Breast epithelium (tissue), 4 donors: ENCODE data around the gene CEP250. TPM values are rescaled to one million over a fixed set of nuclear protein-coding genes. Genes with fewer than 3 reads are reported as not detected.
A peak's percentile ranks its signal among the peaks of the same experiment; 100 is the strongest.

Experiments
- DNase-seq, 2 donors: peaks; one replicate each; pipeline ENCODE4 v3.0.0-alpha.2; 2019; ENCODE audit warnings: low spot score in 2 of 2
- H3K27ac ChIP-seq, 2 donors: fragments of 200-600 bp; sonication (generic) in 1 of 2; one replicate each; pipeline ENCODE4 v1.5.1; 2016 to 2019; ENCODE audit warnings: mild to moderate bottlenecking in 1 of 2
- H3K27me3 ChIP-seq, 2 donors: fragments of 200-600 bp; sonication (generic) in 1 of 2; one replicate each; pipeline versions ENCODE4 v1.5.1 to v1.6.0; 2017 to 2019; ENCODE audit warnings: control low read depth in 1 of 2, mild to moderate bottlenecking in 1 of 2
- H3K36me3 ChIP-seq: fragments of 200-600 bp; one replicate; pipeline ENCODE4 v1.5.1; 2019
- H3K4me1 ChIP-seq, 2 donors: fragments of 200-600 bp; sonication (generic); one replicate each; pipeline ENCODE4 v1.5.1; 2016 to 2019; ENCODE audit warnings: control low read depth in 1 of 2
- H3K4me3 ChIP-seq, 3 donors: fragments of 200-600 bp; sonication (generic); 1 replicate in 2 of 3; 2 replicates in 1 of 3; pipeline ENCODE4 v1.5.1; 2016 to 2019; ENCODE audit warnings: mild to moderate bottlenecking in 3 of 3, moderate library complexity in 2 of 3
- H3K9me3 ChIP-seq, 2 donors: fragments of 200-600 bp; sonication (generic) in 1 of 2; one replicate each; pipeline ENCODE4 v1.5.1; 2016 to 2019; ENCODE audit warnings: control low read depth in 1 of 2
- POLR2A ChIP-seq: fragments of 450-650 bp; IDR thresholded peaks from one replicate; pipeline ENCODE4 v1.6.1; 2016; ENCODE audit warnings: antibody characterized with exemption, mild to moderate bottlenecking, moderate library complexity
- POLR2AphosphoS5 ChIP-seq, 3 donors: sonication (generic); formaldehyde crosslinking; IDR thresholded peaks; one replicate each; pipeline ENCODE4 v1.6.1; 2017; ENCODE audit warnings: antibody characterized with exemption in 3 of 3
- intact Hi-C: fragments of 100-400 bp; cut with DNase I; formaldehyde crosslinking; loops from one replicate; pipeline ENCODE4 v1.15.1; 2023; ENCODE audit warnings: low total_unique reads
- total RNA-seq, 3 donors: library from RNA; depleted of rRNA; stranded (reverse); fragments of >200 nt; gene quantifications; one replicate each; pipeline ENCODE4 v1.1.0, GENCODE V29; 2016
- TF ChIP-seq, protein P1 (sequence below), 3 donors: fragments of 450-650 bp; IDR thresholded peaks; one replicate each; pipeline ENCODE4 v1.5.1; 2016 to 2017; ENCODE audit warnings: antibody characterized with exemption in 3 of 3, mild to moderate bottlenecking in 3 of 3, moderate library complexity in 3 of 3

Gene CEP250
- total RNA-seq, 3 donors from 2014 or later = 22.2 to 28.5 (median 23.3) TPM

DNA sequence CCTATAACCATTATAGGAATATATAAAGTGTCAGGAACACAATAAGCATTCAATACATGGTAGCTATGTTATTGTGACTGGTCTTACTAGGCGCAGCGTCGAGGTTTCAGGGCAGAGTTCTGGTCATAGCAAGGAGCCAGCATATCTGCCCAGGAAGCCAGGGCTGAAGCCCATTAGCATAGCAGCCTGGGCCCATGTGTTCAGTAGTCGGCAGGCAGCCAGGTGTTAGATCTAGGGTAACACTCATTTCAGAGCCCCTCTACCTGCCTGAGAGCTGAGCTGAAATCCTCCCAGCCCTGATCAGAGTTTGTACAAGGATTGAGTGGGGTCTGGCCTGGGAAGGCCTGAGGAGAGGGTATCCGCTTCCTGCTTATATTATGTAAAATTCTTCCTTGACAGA lies 41.9 kb downstream of the CEP250 start:
- DNase-seq = no peak
- no peaks in the 10 kb centered on the region for H3K27me3 ChIP-seq
- TF ChIP-seq, protein P1, sequence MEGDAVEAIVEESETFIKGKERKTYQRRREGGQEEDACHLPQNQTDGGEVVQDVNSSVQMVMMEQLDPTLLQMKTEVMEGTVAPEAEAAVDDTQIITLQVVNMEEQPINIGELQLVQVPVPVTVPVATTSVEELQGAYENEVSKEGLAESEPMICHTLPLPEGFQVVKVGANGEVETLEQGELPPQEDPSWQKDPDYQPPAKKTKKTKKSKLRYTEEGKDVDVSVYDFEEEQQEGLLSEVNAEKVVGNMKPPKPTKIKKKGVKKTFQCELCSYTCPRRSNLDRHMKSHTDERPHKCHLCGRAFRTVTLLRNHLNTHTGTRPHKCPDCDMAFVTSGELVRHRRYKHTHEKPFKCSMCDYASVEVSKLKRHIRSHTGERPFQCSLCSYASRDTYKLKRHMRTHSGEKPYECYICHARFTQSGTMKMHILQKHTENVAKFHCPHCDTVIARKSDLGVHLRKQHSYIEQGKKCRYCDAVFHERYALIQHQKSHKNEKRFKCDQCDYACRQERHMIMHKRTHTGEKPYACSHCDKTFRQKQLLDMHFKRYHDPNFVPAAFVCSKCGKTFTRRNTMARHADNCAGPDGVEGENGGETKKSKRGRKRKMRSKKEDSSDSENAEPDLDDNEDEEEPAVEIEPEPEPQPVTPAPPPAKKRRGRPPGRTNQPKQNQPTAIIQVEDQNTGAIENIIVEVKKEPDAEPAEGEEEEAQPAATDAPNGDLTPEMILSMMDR (IDR thresholded peaks at IDR 0.05) = no peak
- H3K4me3 ChIP-seq = no peak overlapping the region
- intact Hi-C loops = no loop called here
- H3K4me1 ChIP-seq = peaks cover 0 to 3% of the 10 kb centered on the region in 2 donors
- no peaks in the 10 kb centered on the region for H3K9me3 ChIP-seq
- no peaks in the 10 kb centered on the region for H3K36me3 ChIP-seq
- peak overlapping the region; percentile 56 to 87 for H3K27ac ChIP-seq

GRCh38 chr20:35497780-35498189 lies 42.4 kb downstream of the CEP250 start:
- Histone ChIP-seq H3K9me3 (no peaks in the 10 kb centered on the region), H3K36me3 (no peaks in the 10 kb centered on the region), H3K27ac (peak overlapping the region; percentile 56 to 87), H3K27me3 (no peaks in the 10 kb centered on the region), H3K4me3 (no peak overlapping the region), H3K4me1 (peaks cover 0 to 3% of the 10 kb centered on the region in 2 donors)
- TF ChIP-seq POLR2AphosphoS5 (IDR thresholded peaks at IDR 0.05) (no peak), POLR2A (no peak)
- TF ChIP-seq, protein P1 (IDR thresholded peaks at IDR 0.05) = no peak
- peak in 1 of 2 donors; percentile 27 for DNase-seq
- intact Hi-C loops = no loop called here

DNA sequence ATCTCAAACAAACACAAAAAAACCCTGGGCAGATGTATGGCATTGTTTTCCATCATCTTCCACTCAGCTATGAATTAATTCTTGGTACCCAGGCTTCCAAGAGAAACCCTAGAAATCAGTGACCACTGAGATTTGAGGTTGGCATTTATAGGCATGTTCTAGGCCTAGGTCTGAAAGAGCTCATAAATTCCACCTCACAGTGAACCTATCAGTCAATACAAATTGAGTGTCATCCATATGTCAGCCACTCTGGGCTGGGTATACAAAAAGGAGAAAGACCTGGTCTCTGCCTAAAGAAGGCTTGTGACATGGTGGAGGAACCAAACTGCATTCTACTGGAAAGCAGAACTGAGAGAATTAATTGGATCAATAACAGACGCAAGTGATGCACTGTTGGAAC lies 43.9 kb downstream of the CEP250 start:
- H3K36me3 ChIP-seq = no peaks in the 10 kb centered on the region
- H3K9me3 ChIP-seq = no peaks in the 10 kb centered on the region
- H3K27me3 ChIP-seq = no peaks in the 10 kb centered on the region
- H3K4me1 ChIP-seq = peaks cover 0 to 3% of the 10 kb centered on the region in 2 donors
- TF ChIP-seq, protein P1 (IDR thresholded peaks at IDR 0.05) = no peak
- no peak for TF ChIP-seq POLR2AphosphoS5 (IDR thresholded peaks at IDR 0.05)
- no peak for TF ChIP-seq POLR2A
- no peak for DNase-seq
- intact Hi-C loops = no loop called here
- H3K27ac ChIP-seq = no peak overlapping the region
- H3K4me3 ChIP-seq = no peak overlapping the region

- Histone ChIP-seq H3K9me3 (no peaks in the 10 kb centered on the region), H3K4me3 (no peak overlapping the region), H3K27ac (no peak overlapping the region), H3K4me1 (peaks cover 0 to 1% of the 10 kb centered on the region in 2 donors), H3K36me3 (no peaks in the 10 kb centered on the region), H3K27me3 (no peaks in the 10 kb centered on the region)
- TF ChIP-seq, protein P1 (IDR thresholded peaks at IDR 0.05) = no peak
- no peak for TF ChIP-seq POLR2A
- TF ChIP-seq POLR2AphosphoS5 (IDR thresholded peaks at IDR 0.05) = no peak
- intact Hi-C loops = no loop called here
- no peak for DNase-seq
Observed at GRCh38 chr20:35502352-35502751, 47.0 kb downstream of the CEP250 start.

- no peaks in the 10 kb centered on the region for H3K36me3 ChIP-seq
- no peak for TF ChIP-seq POLR2AphosphoS5 (IDR thresholded peaks at IDR 0.05)
- TF ChIP-seq, protein P1 (IDR thresholded peaks at IDR 0.05) = no peak
- TF ChIP-seq POLR2A = no peak
- no peak for DNase-seq
- no peak overlapping the region for H3K27ac ChIP-seq
- H3K4me1 ChIP-seq = no peaks in the 10 kb centered on the region
- no peaks in the 10 kb centered on the region for H3K9me3 ChIP-seq
- intact Hi-C loops = no loop called here
- no peak overlapping the region for H3K4me3 ChIP-seq
- H3K27me3 ChIP-seq = no peaks in the 10 kb centered on the region
Observed at GRCh38 chr20:35503281-35503680, 47.9 kb downstream of the CEP250 start.
